NT2/D1 (cell line): ENCODE measurements around the gene NOB1.

Source experiments
- YY1 ChIP-seq: IDR thresholded peaks from 2 replicates; pipeline ENCODE4 v1.6.1; 2011; ENCODE audit not compliant: insufficient read length, insufficient read depth
- ZNF274 ChIP-seq: IDR thresholded peaks from 2 replicates; pipeline ENCODE4 v1.6.1; 2011; ENCODE audit warnings: mild to moderate bottlenecking, low read depth, low read length

- TF ChIP-seq YY1 (no peak), ZNF274 (no peak)
Measured at GRCh38 chr16:69744363-69745231, 10.1 kb downstream of the NOB1 start.
